HG02642 (cell line): ENCODE data around the gene GLIPR2.
A peak's percentile ranks its signal among the peaks of the same experiment; 100 is the strongest.
"Not testable (repeated sequence)": the region's sequence is repeated elsewhere in the genome, so short reads cannot be mapped to it uniquely, and the experiment has no call there.

Source experiments
- ATAC-seq: cut with Tn5 transposase; IDR thresholded peaks from one replicate; pipeline ENCODE4 v1.9.1; 2021; ENCODE audit warnings: mild to moderate bottlenecking; ENCODE audit not compliant: unreplicated experiment, poor library complexity

GLIPR2 gene

GRCh38 chr9:36120705-36121104 is 15.8 kb upstream of the GLIPR2 start:
- ATAC-seq = no peak

GRCh38 chr9:36121971-36122370 is 14.6 kb upstream of the GLIPR2 start:
- ATAC-seq = no peak

GRCh38 chr9:36123515-36123914 is 13.0 kb upstream of the GLIPR2 start:
- no peak for ATAC-seq

GRCh38 chr9:36125062-36125855 is 11.3 kb upstream of the GLIPR2 start:
- ATAC-seq = no peak

- ATAC-seq = no peak
Observed at GRCh38 chr9:36126016-36126730, 10.4 kb upstream of the GLIPR2 start.

GRCh38 chr9:36127652-36128244 is 8.8 kb upstream of the GLIPR2 start:
- ATAC-seq = no peak

GRCh38 chr9:36128349-36128748 is 8.2 kb upstream of the GLIPR2 start:
- ATAC-seq = no peak

- ATAC-seq = no peak
Observed at GRCh38 chr9:36129139-36129538, 7.4 kb upstream of the GLIPR2 start.

- ATAC-seq = not testable (repeated sequence)
Observed at GRCh38 chr9:36131666-36132065, 4.9 kb upstream of the GLIPR2 start.

- ATAC-seq = no peak
Observed at GRCh38 chr9:36132086-36132485, 4.4 kb upstream of the GLIPR2 start.

GRCh38 chr9:36134761-36135505 is 1.6 kb upstream of the GLIPR2 start:
- no peak for ATAC-seq

- ATAC-seq = no peak
Observed at GRCh38 chr9:36135741-36136271, 727 bp upstream of the GLIPR2 start.

GRCh38 chr9:36136894-36137391 is 410 bp downstream of the GLIPR2 start:
- ATAC-seq = peak; percentile 41

- ATAC-seq = no peak
Observed at GRCh38 chr9:36137392-36138004, 965 bp downstream of the GLIPR2 start.

- ATAC-seq = no peak
Observed at GRCh38 chr9:36138496-36138895, 2.0 kb downstream of the GLIPR2 start.

- no peak for ATAC-seq
Observed at GRCh38 chr9:36138901-36139300, 2.4 kb downstream of the GLIPR2 start.

- ATAC-seq = no peak
Observed at GRCh38 chr9:36140086-36141084, 3.9 kb downstream of the GLIPR2 start.

- ATAC-seq = no peak
Observed at GRCh38 chr9:36141288-36141687, 4.8 kb downstream of the GLIPR2 start.

- ATAC-seq = no peak
Observed at GRCh38 chr9:36141761-36142160, 5.2 kb downstream of the GLIPR2 start.
